Skeletal muscle tissue (tissue), 4 donors: ENCODE results near the gene TUB. TPM values are rescaled to one million over a fixed set of nuclear protein-coding genes. Genes with fewer than 3 reads are reported as not detected.

ENCODE experiments used
- H3K27ac ChIP-seq: one replicate; pipeline ENCODE4 v1.7.0; 2013; ENCODE audit warnings: mild to moderate bottlenecking, low read depth, low read length, inconsistent platforms
- H3K27me3 ChIP-seq, 3 donors: one replicate each; pipeline ENCODE4 v1.7.0; 2013; ENCODE audit warnings: low read length in 3 of 3; ENCODE audit not compliant: control insufficient read depth in 3 of 3, insufficient read depth in 3 of 3
- H3K36me3 ChIP-seq, 3 donors: one replicate each; pipeline ENCODE4 v1.7.0; 2013; ENCODE audit warnings: low read length in 3 of 3; ENCODE audit not compliant: control insufficient read depth in 3 of 3, insufficient read depth in 3 of 3
- H3K4me1 ChIP-seq, 3 donors: one replicate each; pipeline ENCODE4 v1.7.0; 2013; ENCODE audit warnings: low read length in 3 of 3, mild to moderate bottlenecking in 3 of 3; ENCODE audit not compliant: control insufficient read depth in 3 of 3, insufficient read depth in 3 of 3
- H3K4me3 ChIP-seq, 3 donors: one replicate each; pipeline ENCODE4 v1.7.0; 2013; ENCODE audit warnings: low read length in 3 of 3
- H3K9ac ChIP-seq, 3 donors: one replicate each; pipeline ENCODE4 v1.7.0; 2013; ENCODE audit warnings: low read length in 3 of 3, mild to moderate bottlenecking in 3 of 3, moderate library complexity in 2 of 3, low read depth in 1 of 3
- H3K9me3 ChIP-seq, 3 donors: one replicate each; pipeline ENCODE4 v1.7.0; 2013; ENCODE audit warnings: low read length in 3 of 3; ENCODE audit not compliant: control insufficient read depth in 3 of 3
- total RNA-seq: library from RNA; depleted of rRNA; stranded (reverse); fragments of >200 nt; gene quantifications from one replicate; pipeline ENCODE4 v1.2.3, GENCODE V29; 2014
- donor health status: Osteomylitis.

The TUB gene
- total RNA-seq, 1 donor from 2014 or later = 8.9 TPM

- Histone ChIP-seq H3K36me3 (no peaks in the 10 kb centered on the region), H3K4me3 (peak overlapping the region; percentile 59 to 67 (median 59)), H3K4me1 (peaks cover 7 to 16% (median 9%) of the 10 kb centered on the region in 3 donors), H3K9ac (peak overlapping the region in 2 of 3 donors; percentile 51 to 77), H3K27me3 (peaks cover 9 to 16% (median 9%) of the 10 kb centered on the region in 3 donors), H3K27ac (no peak overlapping the region), H3K9me3 (no peaks in the 10 kb centered on the region)
Observed at GRCh38 chr11:8081591-8082250, 710 bp downstream of the TUB start.

GRCh38 chr11:8082391-8083087 lies 1.5 kb downstream of the TUB start:
- H3K4me1 ChIP-seq = peaks cover 7 to 16% (median 12%) of the 10 kb centered on the region in 3 donors
- no peaks in the 10 kb centered on the region for H3K36me3 ChIP-seq
- peaks cover 9 to 16% (median 9%) of the 10 kb centered on the region in 3 donors for H3K27me3 ChIP-seq
- peak overlapping the region in 1 of 3 donors; percentile 77 for H3K9ac ChIP-seq
- no peak overlapping the region for H3K27ac ChIP-seq
- H3K4me3 ChIP-seq = no peak overlapping the region
- H3K9me3 ChIP-seq = no peaks in the 10 kb centered on the region

GRCh38 chr11:8083088-8083395 lies 2.0 kb downstream of the TUB start:
- peak overlapping the region in 1 of 3 donors; percentile 8 for H3K9ac ChIP-seq
- H3K27ac ChIP-seq = no peak overlapping the region
- no peaks in the 10 kb centered on the region for H3K9me3 ChIP-seq
- H3K4me3 ChIP-seq = no peak overlapping the region
- no peaks in the 10 kb centered on the region for H3K36me3 ChIP-seq
- H3K27me3 ChIP-seq = peaks cover 9 to 16% (median 9%) of the 10 kb centered on the region in 3 donors
- peaks cover 7 to 16% (median 12%) of the 10 kb centered on the region in 3 donors for H3K4me1 ChIP-seq

- Histone ChIP-seq H3K4me1 (peaks cover 7 to 16% (median 12%) of the 10 kb centered on the region in 3 donors), H3K36me3 (no peaks in the 10 kb centered on the region)
Observed at GRCh38 chr11:8083871-8084281, 2.9 kb downstream of the TUB start.

GRCh38 chr11:8084352-8084751 lies 3.3 kb downstream of the TUB start:
- no peak overlapping the region for H3K4me3 ChIP-seq
- no peak overlapping the region for H3K27ac ChIP-seq
- peaks cover 9 to 16% (median 9%) of the 10 kb centered on the region in 3 donors for H3K27me3 ChIP-seq
- H3K9me3 ChIP-seq = no peaks in the 10 kb centered on the region
- peaks cover 7 to 16% (median 12%) of the 10 kb centered on the region in 3 donors for H3K4me1 ChIP-seq
- no peak overlapping the region for H3K9ac ChIP-seq
- no peaks in the 10 kb centered on the region for H3K36me3 ChIP-seq

More at GRCh38 chr11:8083871-8084281, 2.9 kb downstream of the TUB start:
- Histone ChIP-seq H3K9me3 (no peaks in the 10 kb centered on the region), H3K27ac (no peak overlapping the region), H3K27me3 (peaks cover 9 to 16% (median 9%) of the 10 kb centered on the region in 3 donors), H3K4me3 (no peak overlapping the region), H3K9ac (no peak overlapping the region)

GRCh38 chr11:8085011-8085645 lies 4.1 kb downstream of the TUB start:
- no peak overlapping the region for H3K4me3 ChIP-seq
- no peak overlapping the region for H3K27ac ChIP-seq
- peaks cover 7 to 16% (median 12%) of the 10 kb centered on the region in 3 donors for H3K4me1 ChIP-seq
- H3K36me3 ChIP-seq = no peaks in the 10 kb centered on the region
- H3K27me3 ChIP-seq = peaks cover 5 to 16% (median 9%) of the 10 kb centered on the region in 3 donors
- H3K9me3 ChIP-seq = no peaks in the 10 kb centered on the region
- no peak overlapping the region for H3K9ac ChIP-seq

- Histone ChIP-seq H3K4me3 (no peak overlapping the region), H3K4me1 (peaks cover 7 to 15% (median 12%) of the 10 kb centered on the region in 3 donors), H3K27me3 (peaks cover 5 to 16% (median 9%) of the 10 kb centered on the region in 3 donors), H3K9ac (no peak overlapping the region), H3K9me3 (no peaks in the 10 kb centered on the region), H3K27ac (no peak overlapping the region), H3K36me3 (no peaks in the 10 kb centered on the region)
Observed at GRCh38 chr11:8086001-8086479, 5.0 kb downstream of the TUB start.

GRCh38 chr11:8086571-8086970 lies 5.6 kb downstream of the TUB start:
- no peaks in the 10 kb centered on the region for H3K9me3 ChIP-seq
- peaks cover 5 to 14% (median 9%) of the 10 kb centered on the region in 3 donors for H3K27me3 ChIP-seq
- no peak overlapping the region for H3K9ac ChIP-seq
- H3K36me3 ChIP-seq = no peaks in the 10 kb centered on the region
- H3K4me3 ChIP-seq = no peak overlapping the region
- H3K27ac ChIP-seq = no peak overlapping the region
- peaks cover 5 to 14% (median 12%) of the 10 kb centered on the region in 3 donors for H3K4me1 ChIP-seq

GRCh38 chr11:8087185-8087584 lies 6.2 kb downstream of the TUB start:
- Histone ChIP-seq H3K36me3 (no peaks in the 10 kb centered on the region), H3K27ac (no peak overlapping the region), H3K9ac (no peak overlapping the region), H3K9me3 (no peaks in the 10 kb centered on the region), H3K27me3 (peaks cover 0 to 8% (median 6%) of the 10 kb centered on the region in 3 donors), H3K4me3 (no peak overlapping the region), H3K4me1 (peaks cover 3 to 8% (median 6%) of the 10 kb centered on the region in 3 donors)
